B cell (primary cell): ENCODE results near the gene METRNL. TPM values are rescaled to one million over a fixed set of nuclear protein-coding genes. Genes with fewer than 3 reads are reported as not detected.

Source experiments
- ATAC-seq: fragments of 200-7000 bp; cut with Tn5 transposase; one replicate; pipeline ENCODE4 v1.10.0; 2021; ENCODE audit warnings: low read depth, mild to moderate bottlenecking, moderate number of reproducible peaks, moderate library complexity
- CTCF ChIA-PET: fragments of 350-600 bp; sonication (Branson Sonifier 250); formaldehyde crosslinking; loops from one replicate; lab custom pipeline; 2021; ENCODE audit warnings: antibody characterized with exemption, inconsistent platforms; lab: Charles Lee
- POLR2A ChIA-PET: fragments of 350-600 bp; sonication (Branson Sonifier 250); formaldehyde crosslinking; loops from one replicate; lab custom pipeline; 2021; ENCODE audit warnings: antibody characterized with exemption; lab: Charles Lee
- DNase-seq: peaks from one replicate; pipeline ENCODE4 v3.0.0; 2013
- H2AFZ ChIP-seq: 2 replicates; pipeline ENCODE4 v1.6.1; 2012; ENCODE audit warnings: mild to moderate bottlenecking, low read depth, low read length; ENCODE audit not compliant: insufficient read depth, poor library complexity, severe bottlenecking
- H3K27ac ChIP-seq, 2 donors: 1 replicate in 1 of 2; 2 replicates in 1 of 2; pipeline ENCODE4 v1.5.1; 2012 to 2013; ENCODE audit warnings: low read length in 2 of 2, mild to moderate bottlenecking in 2 of 2, moderate library complexity in 1 of 2
- H3K27me3 ChIP-seq, 4 experiments: fragments of 200-600 bp in 1 of 4; sonication (generic) in 1 of 4; replicated peaks in 1 of 4; 1 replicate in 2 of 4; 2 replicates in 2 of 4; pipeline versions ENCODE4 v1.6.1 to v1.7.0; 2013 to 2016; ENCODE audit warnings: low read length in 3 of 4, mild to moderate bottlenecking in 2 of 4, mixed read lengths in 1 of 4, moderate library complexity in 1 of 4; ENCODE audit not compliant: insufficient read depth in 4 of 4, control insufficient read depth in 3 of 4; ENCODE audit errors: control extremely low read depth in 1 of 4
- H3K36me3 ChIP-seq, 2 experiments: replicated peaks in 1 of 2; 1 replicate in 1 of 2; 2 replicates in 1 of 2; pipeline versions ENCODE4 v1.6.1 to v1.7.1; 2013; ENCODE audit warnings: low read length in 1 of 2; ENCODE audit not compliant: insufficient read depth in 2 of 2, control insufficient read depth in 1 of 2; ENCODE audit errors: control extremely low read depth in 1 of 2, extremely low read depth in 1 of 2
- H3K4me1 ChIP-seq, 2 donors: fragments of 200-600 bp in 1 of 2; sonication (generic) in 1 of 2; 1 replicate in 1 of 2; 2 replicates in 1 of 2; pipeline versions ENCODE4 v1.5.1 to v1.6.1; 2013 to 2017; ENCODE audit warnings: low read length in 2 of 2; ENCODE audit not compliant: control insufficient read depth in 2 of 2, insufficient read depth in 2 of 2
- H3K4me2 ChIP-seq: replicated peaks from 2 replicates; pipeline ENCODE3; 2012; ENCODE audit warnings: mild to moderate bottlenecking, low read depth, low read length; ENCODE audit not compliant: poor library complexity, severe bottlenecking
- H3K4me3 ChIP-seq, 5 experiments: fragments of 200-600 bp in 1 of 5; sonication (generic) in 1 of 5; 1 replicate in 3 of 5; 2 replicates in 2 of 5; pipeline versions ENCODE4 v1.5.1 to v1.7.0; 2011 to 2016; ENCODE audit warnings: low read length in 4 of 5, mild to moderate bottlenecking in 4 of 5, low read depth in 2 of 5, control low read depth in 1 of 5, moderate library complexity in 1 of 5; ENCODE audit not compliant: insufficient read depth in 1 of 5; ENCODE audit errors: control extremely low read depth in 1 of 5, extremely low read depth in 1 of 5
- H3K79me2 ChIP-seq: fragments of 200-600 bp; sonication (generic); one replicate; pipeline ENCODE4 v1.6.0; 2016; ENCODE audit warnings: low read length; ENCODE audit not compliant: control insufficient read depth, insufficient read depth
- H3K9ac ChIP-seq: fragments of 200-600 bp; sonication (generic); 2 replicates; pipeline ENCODE4 v1.6.1; 2017; ENCODE audit warnings: mild to moderate bottlenecking, low read length, moderate library complexity
- H3K9me3 ChIP-seq, 3 donors: one replicate each; pipeline versions ENCODE4 v1.6.1 to v1.7.1; 2013; ENCODE audit warnings: low read length in 2 of 3; ENCODE audit not compliant: control insufficient read depth in 2 of 3, insufficient read depth in 1 of 3; ENCODE audit errors: control extremely low read depth in 1 of 3
- H4K20me1 ChIP-seq: 2 replicates; pipeline ENCODE4 v1.6.0; 2012; ENCODE audit warnings: mild to moderate bottlenecking, low read length; ENCODE audit not compliant: insufficient read depth, control insufficient read depth, poor library complexity, severe bottlenecking
- H3K27ac Mint-ChIP-seq: one replicate; pipeline ENCODE4 v1.8.0; 2021; ENCODE audit warnings: mixed read lengths
- H3K27me3 Mint-ChIP-seq: one replicate; pipeline ENCODE4 v1.8.0; 2021; ENCODE audit warnings: mixed read lengths
- H3K4me1 Mint-ChIP-seq: one replicate; pipeline ENCODE4 v1.8.0; 2021; ENCODE audit warnings: mixed read lengths
- H3K4me3 Mint-ChIP-seq: one replicate; pipeline ENCODE4 v1.8.0; 2021; ENCODE audit warnings: mixed read lengths
- H3K9me3 Mint-ChIP-seq: one replicate; pipeline ENCODE4 v1.8.0; 2022; ENCODE audit warnings: mixed read lengths; ENCODE audit not compliant: insufficient read depth
- EZH2 ChIP-seq: IDR thresholded peaks from 2 replicates; pipeline ENCODE4 v1.6.1; 2012; ENCODE audit warnings: borderline replicate concordance, low read depth, mild to moderate bottlenecking, moderate library complexity, low read length; ENCODE audit not compliant: insufficient read depth, poor library complexity, severe bottlenecking
- WGBS: methylation state at CpG from one replicate; pipeline ENCODE4 v1.1.5; 2013; ENCODE audit warnings: missing lambda C conversion rate; ENCODE audit not compliant: insufficient coverage; 5-methylcytosine and 5-hydroxymethylcytosine counted together
- intact Hi-C: fragments of 100-400 bp; cut with micrococcal nuclease; formaldehyde crosslinking; loops from one replicate; pipeline ENCODE4 v1.10.0; 2022
- polyA plus RNA-seq: library from polyadenylated mRNA; depleted of rRNA; stranded (reverse); fragments of >200 nt; gene quantifications from 2 replicates; pipeline ENCODE4 v1.2.3, GENCODE V29; 2012
- total RNA-seq, 2 donors: library from RNA; stranded (reverse); fragments of 120-200 nt in 1 of 2; gene quantifications; 1 replicate in 1 of 2; 2 replicates in 1 of 2; pipeline versions ENCODE4 v1.2.3 to v1.2.4, GENCODE V29; 2013 to 2022
- TF ChIP-seq, protein P1 (sequence below): fragments of 200-600 bp; IDR thresholded peaks from one replicate; pipeline ENCODE4 v1.8.0; 2022; ENCODE audit warnings: antibody characterized with exemption, mild to moderate bottlenecking

The METRNL gene
- total and polyA plus RNA-seq, 2 donors (not counting 1 experiment from before 2014, with no cell fraction given) = 11.8 to 18.4 TPM

DNA sequence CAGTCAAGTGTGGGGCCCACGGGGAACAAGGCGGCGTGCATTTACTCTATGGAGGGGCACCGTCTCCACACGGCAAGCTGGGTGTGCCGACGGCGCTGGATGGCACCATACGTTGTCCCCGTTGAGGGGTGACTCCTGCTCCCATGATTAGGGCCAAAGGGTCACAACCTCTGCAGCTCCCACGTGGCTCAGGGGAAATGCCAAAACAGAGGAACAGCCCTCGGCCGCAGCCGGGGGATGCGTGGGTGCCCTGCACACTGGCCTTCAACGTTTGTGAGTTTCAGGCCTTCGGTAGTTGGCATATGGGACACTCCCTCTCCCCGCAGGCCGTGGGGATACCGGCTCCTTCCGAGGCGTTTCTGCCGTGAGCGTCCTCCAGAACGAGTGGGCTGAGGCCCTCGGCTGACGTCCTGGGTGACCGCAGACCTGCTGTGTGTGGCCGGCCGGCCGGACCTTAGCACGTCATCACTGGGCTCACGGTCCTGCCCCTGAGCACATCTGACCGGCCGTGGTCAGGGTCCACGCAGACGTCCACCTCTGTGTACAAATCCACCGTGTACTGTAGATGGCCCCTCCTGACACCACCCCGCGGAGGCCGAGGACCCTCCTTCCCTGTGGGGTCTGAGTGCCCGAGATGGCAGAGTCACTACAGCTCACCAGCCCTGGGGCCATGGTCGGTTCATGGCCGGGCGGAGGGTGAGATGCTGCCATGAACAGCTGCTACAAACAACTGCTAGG is 4.8 kb upstream of the METRNL start:
- H3K4me3 Mint-ChIP-seq = no peak overlapping the region
- H3K9me3 Mint-ChIP-seq = no peaks in the 10 kb centered on the region
- H4K20me1 ChIP-seq = no peaks in the 10 kb centered on the region
- H3K9ac ChIP-seq = no peak overlapping the region
- peaks cover 0 to 13% (median 6%) of the 10 kb centered on the region in 4 experiments for H3K27me3 ChIP-seq
- WGBS = 95% methylated on average over 45 of the region's 45 CpGs
- no peaks in the 10 kb centered on the region for H3K36me3 ChIP-seq
- peaks cover 14% of the 10 kb centered on the region for H3K27me3 Mint-ChIP-seq
- H3K27ac Mint-ChIP-seq = no peak overlapping the region
- H2AFZ ChIP-seq = no peak overlapping the region
- peaks cover 11% of the 10 kb centered on the region for H3K4me1 Mint-ChIP-seq
- no peak overlapping the region for H3K4me2 ChIP-seq
- POLR2A ChIA-PET = no interaction called here
- TF ChIP-seq, protein P1, sequence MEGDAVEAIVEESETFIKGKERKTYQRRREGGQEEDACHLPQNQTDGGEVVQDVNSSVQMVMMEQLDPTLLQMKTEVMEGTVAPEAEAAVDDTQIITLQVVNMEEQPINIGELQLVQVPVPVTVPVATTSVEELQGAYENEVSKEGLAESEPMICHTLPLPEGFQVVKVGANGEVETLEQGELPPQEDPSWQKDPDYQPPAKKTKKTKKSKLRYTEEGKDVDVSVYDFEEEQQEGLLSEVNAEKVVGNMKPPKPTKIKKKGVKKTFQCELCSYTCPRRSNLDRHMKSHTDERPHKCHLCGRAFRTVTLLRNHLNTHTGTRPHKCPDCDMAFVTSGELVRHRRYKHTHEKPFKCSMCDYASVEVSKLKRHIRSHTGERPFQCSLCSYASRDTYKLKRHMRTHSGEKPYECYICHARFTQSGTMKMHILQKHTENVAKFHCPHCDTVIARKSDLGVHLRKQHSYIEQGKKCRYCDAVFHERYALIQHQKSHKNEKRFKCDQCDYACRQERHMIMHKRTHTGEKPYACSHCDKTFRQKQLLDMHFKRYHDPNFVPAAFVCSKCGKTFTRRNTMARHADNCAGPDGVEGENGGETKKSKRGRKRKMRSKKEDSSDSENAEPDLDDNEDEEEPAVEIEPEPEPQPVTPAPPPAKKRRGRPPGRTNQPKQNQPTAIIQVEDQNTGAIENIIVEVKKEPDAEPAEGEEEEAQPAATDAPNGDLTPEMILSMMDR = no peak
- TF ChIP-seq EZH2 = no peak
- intact Hi-C loops = no loop called here
- no peaks in the 10 kb centered on the region for H3K79me2 ChIP-seq
- ATAC-seq (no peak), DNase-seq (no peak)
- H3K4me3 ChIP-seq = no peak overlapping the region
- CTCF ChIA-PET = no interaction called here
- H3K9me3 ChIP-seq = peaks cover 0 to 16% (median 0%) of the 10 kb centered on the region in 3 donors
- no peak overlapping the region for H3K27ac ChIP-seq
- peaks cover 6% of the 10 kb centered on the region in 2 donors for H3K4me1 ChIP-seq

DNA sequence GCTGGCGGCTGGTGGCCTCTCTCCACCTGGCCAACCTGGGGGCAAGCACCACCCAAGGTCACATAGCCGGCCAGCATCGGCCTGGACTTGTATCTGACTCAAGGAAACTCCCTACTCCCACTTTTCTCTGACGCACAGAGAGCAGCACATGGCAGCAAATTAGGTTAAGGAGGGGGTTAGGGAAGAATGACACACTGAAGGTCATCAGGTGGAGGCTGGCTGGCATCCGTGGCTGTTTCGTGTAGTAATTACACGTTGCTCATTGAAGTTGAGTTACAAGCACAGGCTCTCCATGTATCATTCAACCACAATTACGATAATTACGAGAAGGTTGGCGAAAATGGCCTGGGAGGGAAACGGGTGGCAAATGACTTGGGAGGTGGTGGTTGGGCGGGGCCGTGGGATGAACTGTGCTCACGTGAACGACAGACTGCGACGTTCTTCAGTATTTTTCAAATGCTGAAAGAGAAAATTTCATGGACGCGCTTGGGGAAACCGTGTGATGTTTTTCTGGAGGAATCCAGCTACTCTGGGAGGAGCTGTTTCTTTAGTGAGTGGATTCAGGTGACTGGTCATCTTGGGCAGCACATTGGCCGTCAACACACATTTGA is 4.0 kb upstream of the METRNL start:
- WGBS = 88% methylated on average over 15 of the region's 21 CpGs
- CTCF ChIA-PET = no interaction called here
- POLR2A ChIA-PET = no interaction called here
- H3K4me3 Mint-ChIP-seq = no peak overlapping the region
- H2AFZ ChIP-seq = no peak overlapping the region
- peaks cover 0 to 16% (median 0%) of the 10 kb centered on the region in 3 donors for H3K9me3 ChIP-seq
- H3K36me3 ChIP-seq = no peaks in the 10 kb centered on the region
- TF ChIP-seq, protein P1 = no peak
- no peak for TF ChIP-seq EZH2
- H3K4me1 ChIP-seq = peaks cover 6% of the 10 kb centered on the region in 2 donors
- no peak overlapping the region for H3K27ac ChIP-seq
- H3K4me2 ChIP-seq = no peak overlapping the region
- peaks cover 0 to 13% (median 5%) of the 10 kb centered on the region in 4 experiments for H3K27me3 ChIP-seq
- no peak overlapping the region for H3K4me3 ChIP-seq
- no peaks in the 10 kb centered on the region for H3K79me2 ChIP-seq
- ATAC-seq (no peak), DNase-seq (no peak)
- H3K27ac Mint-ChIP-seq = peak overlapping the region; percentile 10
- peaks cover 13% of the 10 kb centered on the region for H3K27me3 Mint-ChIP-seq
- H3K4me1 Mint-ChIP-seq = peaks cover 11% of the 10 kb centered on the region
- no peaks in the 10 kb centered on the region for H3K9me3 Mint-ChIP-seq
- H3K9ac ChIP-seq = no peak overlapping the region
- intact Hi-C loops = no loop called here
- no peaks in the 10 kb centered on the region for H4K20me1 ChIP-seq
